RKO (cell line): Measurements from ENCODE around the gene ADARB1.
"Not testable (repeated sequence)": the region's sequence is repeated elsewhere in the genome, so short reads cannot be mapped to it uniquely, and the experiment has no call there.

Source experiments
- DNase-seq: peaks from one replicate; pipeline ENCODE4 v3.0.0-alpha.2; 2016; ENCODE audit warnings: low spot score

ADARB1 gene

GRCh38 chr21:45074048-45074817, at the start of gene ADARB1:
ADARB1 (plus strand) TSS chr21:45074580; CDS start chr21:45171657, 97,077 bp downstream.
- peak; percentile 70 for DNase-seq

- DNase-seq = no peak
Observed at GRCh38 chr21:45026066-45026745, 48.2 kb upstream of the ADARB1 start.

DNA sequence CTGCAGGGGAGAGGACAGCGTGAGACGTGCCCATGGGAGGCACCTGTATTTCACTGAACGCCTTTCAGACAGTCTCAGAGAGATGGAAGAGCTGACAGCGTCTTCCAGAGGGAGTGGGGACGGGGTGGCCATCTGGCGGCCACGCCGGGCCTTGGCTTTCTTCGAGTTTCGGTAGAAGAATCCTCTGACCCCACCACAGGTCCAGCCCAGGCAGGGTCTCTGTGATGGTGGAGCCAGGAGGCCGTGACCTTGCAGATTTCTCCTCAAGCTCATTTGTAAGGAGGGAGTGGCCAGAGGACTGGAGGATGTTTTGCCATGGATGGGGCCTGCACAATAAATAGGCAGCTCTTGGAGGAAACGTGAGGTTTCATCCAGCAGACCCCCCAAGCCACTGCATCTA, 47.6 kb upstream of the ADARB1 start:
- no peak for DNase-seq

DNA sequence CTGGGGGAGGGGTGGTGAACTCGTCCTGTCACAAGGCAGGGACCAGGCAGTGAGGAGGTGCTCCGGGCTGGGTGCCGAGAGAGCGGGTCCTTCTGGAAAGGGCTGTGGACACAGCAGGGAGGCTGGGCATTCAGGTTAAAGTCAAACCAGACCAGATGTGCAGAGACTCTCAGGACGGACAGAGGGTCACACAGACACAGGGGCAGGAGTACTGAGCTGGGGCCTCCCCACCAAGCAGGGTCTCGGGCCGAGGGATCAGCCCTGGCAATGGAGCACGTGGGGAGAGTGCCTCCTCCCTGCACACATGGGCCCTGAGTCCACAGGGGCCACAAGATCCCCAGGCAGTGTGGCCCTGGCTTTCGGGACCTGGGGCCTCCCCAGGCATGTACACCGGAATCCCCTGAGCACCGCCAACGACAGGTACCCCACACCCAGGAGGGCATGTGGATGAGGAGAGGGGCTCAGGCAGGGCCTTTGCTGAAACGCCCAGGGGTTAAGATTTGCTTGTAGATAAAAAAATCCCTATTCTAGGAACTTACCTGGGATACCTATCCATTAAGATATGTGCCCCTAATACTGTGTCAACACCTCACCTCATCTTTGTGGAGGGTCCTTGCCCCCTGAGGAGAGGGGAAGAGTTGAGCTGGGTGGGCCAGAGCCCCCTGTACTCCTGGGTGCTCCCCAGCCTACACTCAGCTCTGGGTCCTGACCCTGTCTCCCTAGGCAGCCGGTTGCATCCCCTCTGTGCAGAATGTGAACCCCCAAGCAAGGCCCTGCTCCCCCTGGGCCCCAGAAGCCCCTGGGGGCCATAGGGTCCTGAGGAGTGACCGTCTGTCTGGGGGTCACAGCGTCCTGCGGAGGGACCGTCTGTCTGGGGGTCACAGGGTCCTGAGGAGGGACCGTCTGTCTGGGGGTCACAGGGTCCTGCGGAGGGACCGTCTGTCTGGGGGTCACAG, 46.9 kb upstream of the ADARB1 start:
- DNase-seq = no peak

DNA sequence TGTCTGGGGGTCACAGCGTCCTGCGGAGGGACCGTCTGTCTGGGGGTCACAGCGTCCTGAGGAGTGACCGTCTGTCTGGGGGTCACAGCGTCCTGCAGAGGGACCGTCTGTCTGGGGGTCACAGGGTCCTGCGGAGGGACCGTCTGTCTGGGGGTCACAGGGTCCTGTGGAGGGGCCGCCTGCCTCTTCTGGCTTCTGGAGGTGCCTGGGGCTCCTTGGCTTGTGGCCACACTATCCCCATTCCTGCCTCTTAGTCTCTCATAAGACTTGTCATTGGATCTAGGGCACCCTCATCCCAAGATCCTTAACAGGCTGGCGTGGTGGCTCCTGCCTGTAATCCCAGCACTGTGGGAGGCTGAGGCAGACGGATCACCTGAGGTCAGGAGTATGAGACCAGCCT, 45.7 kb upstream of the ADARB1 start:
- DNase-seq = not testable (repeated sequence)

GRCh38 chr21:45029298-45029947, 45.0 kb upstream of the ADARB1 start:
- no peak for DNase-seq

- DNase-seq = no peak
Observed at GRCh38 chr21:45029948-45030681, 44.3 kb upstream of the ADARB1 start.

GRCh38 chr21:45030682-45031570, 43.5 kb upstream of the ADARB1 start:
- DNase-seq = no peak

- DNase-seq = no peak
Observed at GRCh38 chr21:45031571-45032191, 42.7 kb upstream of the ADARB1 start.

DNA sequence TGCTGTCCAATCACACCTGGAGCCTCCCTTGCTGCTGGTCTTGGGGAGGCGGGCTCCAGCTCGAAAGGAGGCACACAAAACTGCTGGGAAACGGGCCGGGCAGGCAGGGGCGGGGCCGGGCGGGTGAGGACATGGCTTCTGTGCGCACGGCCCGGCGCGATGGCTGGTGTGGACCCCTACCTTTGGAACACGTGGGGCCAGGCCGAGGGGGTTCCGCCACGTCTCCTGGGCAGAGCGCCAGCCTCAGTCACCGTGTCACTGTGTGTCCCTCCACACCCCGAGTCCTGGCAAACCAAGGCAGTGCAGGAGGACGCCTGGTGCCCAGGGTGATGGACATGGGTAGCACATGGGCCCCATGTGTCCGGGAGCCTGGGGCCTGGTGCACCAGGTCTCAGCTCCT, 42.0 kb upstream of the ADARB1 start:
- DNase-seq = no peak

DNA sequence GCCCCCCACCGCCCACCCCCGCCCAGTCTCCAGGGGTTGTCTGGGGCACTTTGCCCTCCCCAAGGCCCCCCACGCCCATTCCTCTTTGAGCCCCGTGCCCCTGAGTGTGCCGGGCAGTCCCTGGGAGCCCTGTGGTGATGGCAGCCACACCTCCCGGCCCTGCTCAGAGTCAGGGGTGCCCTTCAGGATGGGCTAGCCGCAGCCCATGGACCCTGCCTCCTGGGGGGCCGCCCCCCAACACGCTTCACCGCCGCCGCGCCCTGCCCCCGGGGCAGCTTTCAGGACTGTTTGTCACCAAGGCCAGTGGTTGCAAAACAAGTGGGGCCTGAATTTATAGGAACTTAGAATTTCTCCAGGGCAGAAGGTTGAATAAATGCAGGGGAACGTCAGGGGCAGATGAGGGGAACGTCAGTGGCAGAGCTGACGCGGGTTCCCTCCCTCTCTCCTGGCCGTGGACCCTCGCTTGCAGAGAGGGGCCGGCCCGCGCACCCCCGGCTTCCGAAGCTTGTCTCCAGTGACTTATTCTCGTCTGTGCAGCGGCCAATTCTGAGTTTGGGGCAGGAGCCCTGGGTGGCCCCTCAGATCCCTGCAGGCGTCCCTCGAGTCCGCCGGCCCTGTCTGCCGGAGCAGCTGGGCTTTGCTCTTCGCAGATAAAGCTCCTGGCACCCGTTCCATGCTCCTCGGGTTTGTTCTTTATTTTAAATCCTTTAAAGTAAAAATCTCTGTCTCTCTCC, 41.2 kb upstream of the ADARB1 start:
- no peak for DNase-seq

DNA sequence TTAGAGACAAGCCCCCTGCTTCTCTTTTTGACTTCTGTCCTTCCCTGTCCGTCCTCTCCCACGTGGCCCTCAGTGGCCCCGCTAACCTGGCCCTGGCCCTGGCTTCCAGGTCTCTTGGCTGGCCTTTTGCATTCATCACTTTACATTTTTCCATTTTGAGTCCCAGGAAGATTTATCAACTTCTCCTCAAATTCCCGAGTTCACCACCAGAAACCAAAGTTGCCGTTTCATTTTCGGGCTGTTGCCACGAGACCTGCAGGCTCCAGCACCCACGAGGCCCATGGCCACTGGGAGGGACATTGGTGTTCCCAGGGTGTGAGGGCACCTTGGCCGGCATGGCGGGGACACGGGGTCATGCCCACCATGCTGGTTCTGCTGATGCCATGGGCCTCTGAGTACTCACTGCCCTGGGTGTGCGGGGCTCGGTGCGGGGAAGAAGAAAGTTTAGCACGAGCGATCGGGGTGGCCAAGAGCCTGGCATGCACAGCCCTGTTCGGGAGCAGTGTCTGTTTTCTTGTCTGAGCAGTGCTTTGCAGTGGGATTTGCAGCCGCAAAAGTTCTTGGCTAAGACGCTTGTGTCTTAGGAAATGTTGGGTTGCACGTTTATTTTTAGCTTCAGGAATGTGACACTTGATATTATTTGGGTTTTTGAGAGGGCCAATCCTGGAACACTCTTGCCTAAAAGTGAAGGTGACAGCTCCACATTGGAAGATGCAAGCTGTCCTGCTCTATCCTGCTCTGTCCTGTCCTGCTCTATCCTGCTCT, 40.4 kb upstream of the ADARB1 start:
- no peak for DNase-seq

GRCh38 chr21:45034556-45035476, 39.6 kb upstream of the ADARB1 start:
- no peak for DNase-seq

GRCh38 chr21:45035477-45035848, 38.9 kb upstream of the ADARB1 start:
- no peak for DNase-seq

DNA sequence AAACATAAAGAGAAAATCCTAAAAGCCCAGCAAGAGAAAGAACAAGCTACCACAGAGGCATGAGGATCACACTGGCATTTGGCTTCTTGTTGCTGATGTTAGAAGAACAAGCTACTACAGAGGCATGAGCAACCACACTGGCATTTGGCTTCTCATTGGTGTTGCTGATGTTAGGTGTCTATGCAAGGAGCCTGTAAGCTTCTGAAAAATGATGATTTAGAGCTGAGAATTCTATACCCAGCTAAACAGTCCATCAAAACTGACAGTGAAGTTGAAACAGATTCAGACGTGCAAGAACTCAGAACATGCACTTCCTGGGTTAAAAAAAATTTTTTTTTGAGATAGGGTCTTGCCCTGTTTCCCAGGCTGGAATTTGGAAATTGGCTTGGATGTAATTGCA, 37.8 kb upstream of the ADARB1 start:
- no peak for DNase-seq

DNA sequence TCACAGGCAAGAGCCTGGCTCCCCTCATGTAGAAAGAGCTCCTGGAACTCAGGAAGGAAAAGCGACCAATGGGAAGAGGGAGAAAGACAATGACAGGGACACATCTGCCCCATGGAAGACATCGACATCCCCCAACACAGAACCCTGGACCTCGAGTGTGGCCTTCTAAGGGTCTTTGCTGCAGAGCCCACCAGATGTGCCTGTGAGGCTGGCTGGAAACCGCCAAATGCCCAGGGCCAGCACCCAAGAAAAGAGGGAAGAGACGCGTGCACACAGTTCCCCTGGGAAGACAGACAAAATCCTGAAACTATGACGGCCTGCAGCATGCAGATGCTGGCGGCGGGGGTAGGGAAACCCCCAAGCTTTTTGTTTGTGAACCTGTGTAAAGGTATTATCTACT, 36.4 kb upstream of the ADARB1 start:
- DNase-seq = no peak
